Hematopoietic multipotent progenitor cell (in vitro differentiated cells): ENCODE data around the gene TCF7L1. TPM values are rescaled to one million over a fixed set of nuclear protein-coding genes. Genes with fewer than 3 reads are reported as not detected.

ENCODE experiments used
- DNase-seq, 3 donors: peaks; one replicate each; pipeline ENCODE4 v3.0.0-alpha.2; 2011 to 2015; ENCODE audit warnings: low read depth in 2 of 3, low spot score in 2 of 3
- total RNA-seq: library from RNA; depleted of rRNA; stranded (reverse); fragments of >200 nt; gene quantifications from one replicate; pipeline ENCODE4 v1.2.3, GENCODE V29; 2012

TCF7L1 gene
- total RNA-seq, 1 donor = not detected

DNA sequence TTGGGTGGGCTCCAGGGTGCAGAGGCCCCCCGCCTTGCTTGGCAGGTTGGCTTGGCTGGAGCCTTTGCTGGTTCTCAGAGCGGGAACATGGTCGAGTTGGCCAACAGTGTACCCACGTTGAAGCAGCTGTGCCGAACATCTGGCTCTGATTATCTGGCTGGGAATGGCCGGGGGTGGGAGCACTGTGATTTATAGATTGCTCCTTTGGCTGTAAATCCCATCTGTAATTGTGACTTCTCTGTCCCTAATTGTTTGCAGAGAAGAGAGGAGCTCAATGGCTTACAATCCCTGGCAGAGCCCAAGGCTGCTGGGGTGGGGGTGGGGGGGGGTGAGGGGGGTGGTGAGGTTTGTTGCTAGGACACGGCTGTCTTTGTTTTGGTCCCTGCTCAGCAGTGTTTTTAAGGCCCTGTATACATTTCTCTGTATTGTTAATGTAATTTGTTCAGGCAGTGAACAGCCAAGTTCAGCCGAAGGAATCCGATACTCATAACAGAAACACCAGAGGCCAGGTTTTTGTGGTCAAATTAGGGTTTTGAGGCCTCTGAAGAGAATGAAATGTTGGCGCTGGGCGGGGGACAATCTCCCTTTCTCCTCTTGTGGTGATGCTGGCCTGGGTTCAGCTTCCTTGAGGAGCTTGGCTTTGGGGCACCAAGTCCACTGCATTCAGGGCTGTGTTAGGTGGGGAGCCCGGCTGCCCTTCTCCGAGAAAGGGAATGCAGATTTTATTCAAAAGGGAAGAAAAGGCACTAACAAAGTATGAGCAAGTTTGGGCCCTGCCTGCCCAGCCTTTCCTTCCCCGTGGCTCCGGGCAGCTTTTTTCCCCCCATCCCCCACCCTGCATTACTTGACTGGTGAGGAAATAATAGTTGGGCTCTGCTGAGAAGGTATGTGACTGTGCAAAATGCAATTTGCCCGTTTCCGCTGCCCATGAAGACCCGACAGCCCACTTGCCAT is 82.5 kb downstream of the TCF7L1 start:
- DNase-seq = no peak

DNA sequence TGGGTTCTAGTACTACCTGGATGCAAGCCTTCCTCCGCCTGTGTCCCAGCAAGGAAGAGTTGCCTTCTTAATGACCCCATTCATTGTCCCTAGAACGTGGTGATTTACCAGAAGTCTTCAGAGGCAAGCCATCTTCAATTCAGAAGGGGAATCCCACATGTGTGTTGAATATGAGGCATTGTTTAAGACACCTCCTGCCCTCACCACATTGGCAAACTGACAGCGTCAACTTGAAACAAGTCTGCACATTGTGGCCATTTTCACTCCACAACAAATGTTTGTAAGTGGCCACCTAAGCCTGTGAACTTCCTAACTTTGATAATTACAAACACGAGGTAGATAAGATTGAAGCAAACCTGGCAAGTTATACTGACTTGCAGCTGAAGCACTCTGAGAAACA is 83.7 kb downstream of the TCF7L1 start:
- DNase-seq = no peak

GRCh38 chr2:85221067-85221691 is 88.0 kb downstream of the TCF7L1 start:
- no peak for DNase-seq

DNA sequence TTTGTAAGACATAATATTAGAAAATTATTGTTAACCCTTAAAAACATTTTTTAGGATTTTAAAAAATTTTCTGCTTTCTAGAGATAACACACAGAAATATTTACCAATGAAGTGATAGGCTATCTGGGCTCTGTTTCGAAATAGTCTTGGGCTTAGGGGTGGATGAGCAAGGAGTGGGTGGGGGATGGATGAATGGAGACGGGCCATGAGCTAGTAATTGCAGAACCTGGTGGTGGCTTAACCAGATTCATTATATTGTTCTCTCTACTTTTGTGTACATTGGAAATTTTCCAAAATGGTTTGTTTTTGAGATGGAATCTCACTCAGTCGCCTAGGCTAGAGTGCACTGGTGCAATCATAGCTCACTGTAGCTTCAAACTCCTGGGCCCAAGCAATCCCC is 89.6 kb downstream of the TCF7L1 start:
- no peak for DNase-seq

DNA sequence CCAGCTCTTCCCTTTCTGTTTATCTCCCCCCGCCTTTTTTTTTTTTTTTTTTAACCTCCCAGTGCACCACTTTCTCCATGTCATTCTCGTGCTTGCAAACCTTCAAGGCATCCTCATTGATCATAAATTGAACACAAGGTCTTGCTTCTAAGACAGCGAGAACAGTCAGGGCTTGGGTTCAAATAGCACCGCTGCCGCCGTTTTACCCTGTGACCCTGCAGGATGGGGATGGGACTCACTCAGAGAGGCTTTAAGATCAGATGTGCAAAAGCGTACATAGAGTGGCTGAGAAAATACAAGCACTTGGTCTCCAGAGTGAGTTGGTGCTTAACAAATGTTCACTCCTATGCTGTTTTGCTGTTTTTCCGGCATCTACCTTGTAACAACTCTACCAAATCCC is 93.6 kb downstream of the TCF7L1 start:
- no peak for DNase-seq

DNA sequence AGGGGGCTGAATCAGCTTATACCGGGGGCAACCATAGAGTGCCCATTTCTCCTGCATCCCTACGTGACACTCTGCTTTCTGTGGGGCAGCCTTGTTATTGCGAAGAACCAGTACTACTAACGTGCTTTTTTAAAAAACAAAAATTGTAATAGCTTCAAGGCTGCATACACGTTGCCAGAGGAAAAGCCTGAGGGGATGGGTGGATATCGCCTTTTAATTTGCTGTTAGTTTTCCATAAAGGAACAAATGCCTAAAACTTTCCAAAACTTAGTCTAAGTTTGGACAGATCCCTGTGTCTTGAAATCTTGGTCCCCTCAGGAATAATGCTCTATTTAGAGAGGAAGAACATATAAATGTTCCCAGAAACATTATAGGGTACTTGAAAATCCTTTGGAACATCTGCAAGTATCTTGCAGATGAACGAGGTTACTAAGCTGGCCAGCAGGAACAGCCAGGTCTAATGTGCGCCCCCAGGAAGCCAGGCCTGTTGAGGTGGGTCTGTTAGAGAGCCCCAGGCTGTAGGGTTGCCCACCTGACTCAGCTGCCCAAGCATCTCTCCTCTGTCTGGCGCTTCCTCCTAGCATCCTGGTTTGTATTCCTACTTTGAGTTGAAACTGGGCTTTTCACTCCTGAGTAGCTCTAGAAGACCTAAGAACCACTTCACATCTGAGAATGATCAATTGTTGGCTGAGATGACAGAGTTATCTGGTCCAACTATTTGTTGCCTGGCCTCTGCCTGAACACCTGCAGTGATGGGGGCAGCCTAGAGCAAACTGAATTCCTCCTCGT is 97.7 kb downstream of the TCF7L1 start:
- DNase-seq = no peak

- no peak for DNase-seq
Measured at GRCh38 chr2:85231468-85231805, 98.2 kb downstream of the TCF7L1 start.

- no peak for DNase-seq
Measured at GRCh38 chr2:85231952-85232351, 98.8 kb downstream of the TCF7L1 start.

DNA sequence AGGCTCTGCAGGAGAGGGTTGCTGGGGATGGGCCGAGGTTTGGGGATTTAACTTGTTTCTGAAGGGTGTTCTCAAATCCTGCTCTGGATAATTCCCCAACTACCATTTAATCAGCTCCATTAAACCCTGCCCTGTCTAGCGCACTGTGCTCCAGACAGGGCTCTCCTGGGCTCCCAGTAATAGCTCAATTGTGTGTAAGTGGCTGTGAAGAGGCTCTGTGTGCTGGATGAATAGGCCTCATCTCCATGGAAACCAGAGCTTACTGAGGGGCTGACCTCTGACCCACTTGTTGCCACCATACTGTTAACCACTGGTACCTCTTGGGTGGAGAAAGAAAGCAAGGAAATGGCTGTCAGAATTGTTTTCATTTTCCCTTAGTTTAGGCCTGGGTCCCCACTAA is 101.7 kb downstream of the TCF7L1 start:
- no peak for DNase-seq

- DNase-seq = no peak
Measured at GRCh38 chr2:85235281-85235680, 102.1 kb downstream of the TCF7L1 start.

- DNase-seq = no peak
Measured at GRCh38 chr2:85236084-85236483, 102.9 kb downstream of the TCF7L1 start.

GRCh38 chr2:85237849-85238565 is 104.8 kb downstream of the TCF7L1 start:
- no peak for DNase-seq

DNA sequence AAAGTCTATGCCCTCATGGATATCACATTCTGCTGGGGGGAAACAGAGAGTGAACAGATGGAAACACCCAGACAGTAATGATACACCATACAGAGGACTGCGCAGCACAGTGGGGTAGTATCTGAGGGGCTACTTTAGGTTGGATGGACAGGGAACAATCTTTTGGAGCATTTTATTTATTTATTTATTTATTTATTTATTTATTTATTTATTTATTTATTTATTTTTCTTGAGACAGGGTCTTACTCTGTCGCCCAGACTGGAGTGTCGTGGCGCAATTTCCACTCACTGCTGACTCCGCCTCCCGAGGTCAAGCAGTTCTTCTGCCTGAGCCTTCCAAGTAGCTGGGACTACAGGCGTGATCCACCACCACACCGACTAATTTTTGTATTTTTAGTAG is 105.4 kb downstream of the TCF7L1 start:
- DNase-seq = no peak

- no peak for DNase-seq
Measured at GRCh38 chr2:85239102-85239501, 105.9 kb downstream of the TCF7L1 start.

- DNase-seq = no peak
Measured at GRCh38 chr2:85240055-85240454, 106.9 kb downstream of the TCF7L1 start.

DNA sequence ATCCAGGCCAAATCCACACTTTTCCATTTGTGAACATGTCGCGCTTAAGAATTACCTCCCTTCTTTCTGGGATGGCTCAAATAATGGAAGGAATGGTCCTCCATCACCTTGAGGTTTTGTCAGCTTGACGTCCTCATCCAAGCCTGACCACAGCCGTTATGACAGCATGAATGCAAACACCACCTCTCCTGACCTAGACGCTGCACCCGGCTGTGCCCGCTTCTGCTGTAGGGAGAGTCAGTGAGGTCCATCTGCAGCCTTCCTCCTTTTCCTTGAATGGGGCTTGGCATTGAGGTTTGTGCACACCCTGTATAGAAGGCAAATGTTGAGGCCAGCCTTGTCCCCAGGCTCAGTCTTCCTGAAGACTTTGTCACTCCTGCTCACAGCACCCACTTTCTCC is 109.1 kb downstream of the TCF7L1 start:
- no peak for DNase-seq

GRCh38 chr2:85243101-85244072 is 110.2 kb downstream of the TCF7L1 start:
- DNase-seq = peak in 2 of 3 donors; percentile 42 to 61

DNA sequence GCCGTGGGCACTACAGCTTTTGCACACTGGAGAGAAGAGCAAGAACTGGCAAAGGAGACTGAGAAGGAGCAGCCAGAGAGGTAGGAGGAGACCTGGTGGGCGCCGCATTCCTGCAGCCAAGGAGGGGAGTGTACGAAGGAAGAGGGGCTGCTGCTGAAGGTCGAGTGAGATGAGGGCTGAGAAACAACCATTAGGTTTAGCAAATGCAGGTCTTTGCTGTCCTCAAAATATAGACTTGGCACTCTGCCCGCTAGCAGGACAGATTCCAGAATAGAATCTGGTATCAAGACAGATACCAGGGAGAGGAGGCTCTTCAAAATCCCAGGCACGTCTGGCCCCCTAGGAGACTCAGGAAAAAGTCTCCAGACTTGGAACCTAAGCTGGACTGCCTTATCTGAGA is 111.6 kb downstream of the TCF7L1 start:
- no peak for DNase-seq

GRCh38 chr2:85245891-85246290 is 112.7 kb downstream of the TCF7L1 start:
- DNase-seq = no peak

GRCh38 chr2:85246348-85246747 is 113.2 kb downstream of the TCF7L1 start:
- no peak for DNase-seq
